HG02885 (cell line): ENCODE measurements around the gene SHLD1.

Experiments used
- ATAC-seq: cut with Tn5 transposase; IDR thresholded peaks from one replicate; pipeline ENCODE4 v1.9.1; 2021; ENCODE audit warnings: mild to moderate bottlenecking; ENCODE audit not compliant: unreplicated experiment, poor library complexity

SHLD1 gene

GRCh38 chr20:5809495-5809894, 59.3 kb downstream of the SHLD1 start:
- ATAC-seq: no peak

GRCh38 chr20:5810800-5811422, 60.7 kb downstream of the SHLD1 start:
- ATAC-seq: no peak

- ATAC-seq: no peak
Observed at GRCh38 chr20:5811746-5812145, 61.5 kb downstream of the SHLD1 start.

- no peak for ATAC-seq
Observed at GRCh38 chr20:5818346-5818681, 68.1 kb downstream of the SHLD1 start.

- no peak for ATAC-seq
Observed at GRCh38 chr20:5820738-5821137, 70.5 kb downstream of the SHLD1 start.

GRCh38 chr20:5821627-5822215, 71.5 kb downstream of the SHLD1 start:
- no peak for ATAC-seq

- no peak for ATAC-seq
Observed at GRCh38 chr20:5822569-5822968, 72.4 kb downstream of the SHLD1 start.

GRCh38 chr20:5825130-5825719, 75.0 kb downstream of the SHLD1 start:
- ATAC-seq: no peak

GRCh38 chr20:5827098-5827853, 77.1 kb downstream of the SHLD1 start:
- no peak for ATAC-seq

GRCh38 chr20:5827861-5828260, 77.7 kb downstream of the SHLD1 start:
- no peak for ATAC-seq

GRCh38 chr20:5829241-5829809, 79.1 kb downstream of the SHLD1 start:
- no peak for ATAC-seq

GRCh38 chr20:5831539-5832237, 81.5 kb downstream of the SHLD1 start:
- ATAC-seq: no peak

- no peak for ATAC-seq
Observed at GRCh38 chr20:5833309-5833941, 83.2 kb downstream of the SHLD1 start.

- ATAC-seq: no peak
Observed at GRCh38 chr20:5834436-5835005, 84.3 kb downstream of the SHLD1 start.

GRCh38 chr20:5835321-5835821, 85.2 kb downstream of the SHLD1 start:
- no peak for ATAC-seq

- no peak for ATAC-seq
Observed at GRCh38 chr20:5835871-5836270, 85.7 kb downstream of the SHLD1 start.

GRCh38 chr20:5836569-5836968, 86.4 kb downstream of the SHLD1 start:
- no peak for ATAC-seq

- no peak for ATAC-seq
Observed at GRCh38 chr20:5840411-5841002, 90.3 kb downstream of the SHLD1 start.

- ATAC-seq: no peak
Observed at GRCh38 chr20:5841522-5841921, 91.3 kb downstream of the SHLD1 start.
